ENCODE results near the gene ITCH. TPM values are rescaled to one million over a fixed set of nuclear protein-coding genes. Genes with fewer than 3 reads are reported as not detected.
"Not testable (repeated sequence)": the region's sequence is repeated elsewhere in the genome, so short reads cannot be mapped to it uniquely, and the experiment has no call there.

The ITCH gene
- total RNA-seq, 1 donor from 2014 or later, result 96.9 TPM

DNA sequence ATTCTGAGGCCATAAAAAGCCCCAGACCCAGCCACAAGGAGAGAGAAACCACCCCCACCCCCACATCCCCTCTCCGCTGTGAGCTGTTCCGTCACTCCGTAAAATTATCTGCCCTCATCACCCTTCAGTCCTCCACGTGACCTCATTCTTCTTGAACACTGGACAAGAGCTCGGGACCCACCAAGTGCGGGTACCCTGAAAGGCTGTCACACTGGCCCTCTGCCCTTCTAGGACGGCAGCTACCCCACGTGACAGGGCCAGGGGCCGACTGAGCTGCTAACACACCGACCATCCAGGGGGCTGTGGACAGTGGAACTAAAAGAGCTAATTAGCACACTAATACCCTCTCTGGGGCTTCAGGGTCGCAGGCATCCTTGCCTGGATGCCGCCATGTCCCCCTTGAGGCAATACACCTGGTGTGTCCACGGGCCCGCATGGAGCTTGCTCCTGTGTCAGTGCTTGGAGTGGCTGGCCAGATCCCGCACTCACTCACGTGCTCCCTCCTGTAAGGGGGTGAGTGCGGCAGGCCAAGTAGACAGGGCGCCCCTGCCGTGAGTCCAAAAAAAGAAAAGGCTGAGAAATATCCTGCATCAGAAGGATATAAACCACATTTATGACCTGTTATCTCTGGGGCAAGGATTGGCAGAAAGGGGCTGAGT is 30.7 kb upstream of the ITCH start:
- Mint-ChIP-seq H3K27me3 (ENCODE audit: low read depth) (no peaks in the 10 kb centered on the region), H3K36me3 (ENCODE audit: low read depth) (no peaks in the 10 kb centered on the region), H3K27ac (ENCODE audit: unreplicated experiment) (no peak overlapping the region), H3K9me3 (ENCODE audit: low read depth) (no peaks in the 10 kb centered on the region), H3K4me1 (ENCODE audit: low read depth) (no peaks in the 10 kb centered on the region), H3K4me3 (ENCODE audit: unreplicated experiment) (no peak overlapping the region)
- TF ChIP-seq, protein P1, sequence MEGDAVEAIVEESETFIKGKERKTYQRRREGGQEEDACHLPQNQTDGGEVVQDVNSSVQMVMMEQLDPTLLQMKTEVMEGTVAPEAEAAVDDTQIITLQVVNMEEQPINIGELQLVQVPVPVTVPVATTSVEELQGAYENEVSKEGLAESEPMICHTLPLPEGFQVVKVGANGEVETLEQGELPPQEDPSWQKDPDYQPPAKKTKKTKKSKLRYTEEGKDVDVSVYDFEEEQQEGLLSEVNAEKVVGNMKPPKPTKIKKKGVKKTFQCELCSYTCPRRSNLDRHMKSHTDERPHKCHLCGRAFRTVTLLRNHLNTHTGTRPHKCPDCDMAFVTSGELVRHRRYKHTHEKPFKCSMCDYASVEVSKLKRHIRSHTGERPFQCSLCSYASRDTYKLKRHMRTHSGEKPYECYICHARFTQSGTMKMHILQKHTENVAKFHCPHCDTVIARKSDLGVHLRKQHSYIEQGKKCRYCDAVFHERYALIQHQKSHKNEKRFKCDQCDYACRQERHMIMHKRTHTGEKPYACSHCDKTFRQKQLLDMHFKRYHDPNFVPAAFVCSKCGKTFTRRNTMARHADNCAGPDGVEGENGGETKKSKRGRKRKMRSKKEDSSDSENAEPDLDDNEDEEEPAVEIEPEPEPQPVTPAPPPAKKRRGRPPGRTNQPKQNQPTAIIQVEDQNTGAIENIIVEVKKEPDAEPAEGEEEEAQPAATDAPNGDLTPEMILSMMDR (IDR thresholded peaks at IDR 0.05), result no peak
- DNase-seq (ENCODE audit: low spot score), result no peak

DNA sequence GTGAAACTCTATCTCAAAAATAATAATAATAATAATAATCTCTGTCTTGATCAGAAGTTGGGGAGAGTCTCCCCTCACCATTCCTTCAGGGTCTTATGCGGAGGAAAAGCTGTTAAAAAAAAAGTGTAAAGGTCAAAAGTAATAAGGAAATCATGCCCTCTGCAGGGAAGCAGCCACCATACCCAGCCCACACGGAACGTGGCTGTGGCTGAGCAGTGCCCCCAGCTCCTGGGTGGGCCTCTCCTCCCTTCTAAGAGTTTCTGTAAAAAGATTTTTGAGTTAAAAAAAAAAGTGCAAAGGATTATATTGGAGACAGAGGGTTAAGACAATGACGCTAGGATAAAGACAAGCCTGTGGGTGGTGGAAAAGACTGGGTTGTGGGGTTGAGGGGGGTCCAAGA is 29.3 kb upstream of the ITCH start:
- no peak for DNase-seq (ENCODE audit: low spot score)
- Mint-ChIP-seq H3K36me3 (ENCODE audit: low read depth) (no peaks in the 10 kb centered on the region), H3K9me3 (ENCODE audit: low read depth) (no peaks in the 10 kb centered on the region), H3K27me3 (ENCODE audit: low read depth) (no peaks in the 10 kb centered on the region), H3K4me1 (ENCODE audit: low read depth) (no peaks in the 10 kb centered on the region), H3K4me3 (ENCODE audit: unreplicated experiment) (no peak overlapping the region), H3K27ac (ENCODE audit: unreplicated experiment) (no peak overlapping the region)
- TF ChIP-seq, protein P1 (IDR thresholded peaks at IDR 0.05), result no peak

DNA sequence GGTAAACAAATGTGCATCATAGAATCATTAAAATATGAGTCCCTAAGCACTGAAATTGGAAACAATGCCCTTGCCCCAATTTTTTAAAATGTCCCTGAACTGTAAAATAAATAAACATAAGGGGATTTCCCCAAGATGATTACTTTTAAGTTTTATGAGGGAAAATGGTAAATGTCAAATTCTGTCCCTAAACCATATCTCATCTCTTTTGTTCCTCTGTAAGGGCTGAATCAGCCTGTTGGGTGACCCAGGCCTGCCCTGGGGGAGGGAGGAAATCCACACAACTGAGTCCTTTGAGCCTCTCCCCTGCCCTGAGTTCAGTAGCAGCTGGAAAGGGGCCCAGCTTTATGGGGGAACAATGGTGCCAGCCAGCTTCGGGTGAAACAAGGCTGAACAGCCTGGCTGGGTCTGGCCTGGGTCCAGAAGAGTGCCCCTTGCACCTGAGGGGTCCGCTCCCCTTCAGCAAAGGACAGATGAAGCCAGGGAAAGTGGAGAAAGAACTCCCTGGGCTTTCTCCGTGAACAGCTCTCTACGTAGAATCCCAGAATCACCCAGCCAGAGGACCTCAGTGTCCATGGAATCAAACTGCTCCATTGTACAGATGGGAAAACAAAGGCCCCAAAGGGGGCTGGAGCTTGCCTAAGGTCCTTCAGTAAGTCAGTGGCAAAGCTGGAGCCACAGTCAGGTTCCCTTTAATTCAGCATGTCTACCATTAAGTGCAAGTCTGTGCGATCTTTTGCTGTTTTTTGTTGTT is 28.2 kb upstream of the ITCH start:
- no peaks in the 10 kb centered on the region for H3K27me3 Mint-ChIP-seq (ENCODE audit: low read depth)
- no peaks in the 10 kb centered on the region for H3K9me3 Mint-ChIP-seq (ENCODE audit: low read depth)
- TF ChIP-seq, protein P1 (IDR thresholded peaks at IDR 0.05), result no peak
- no peak overlapping the region for H3K27ac Mint-ChIP-seq (ENCODE audit: unreplicated experiment)
- H3K36me3 Mint-ChIP-seq (ENCODE audit: low read depth), result no peaks in the 10 kb centered on the region
- no peaks in the 10 kb centered on the region for H3K4me1 Mint-ChIP-seq (ENCODE audit: low read depth)
- DNase-seq (ENCODE audit: low spot score), result no peak
- H3K4me3 Mint-ChIP-seq (ENCODE audit: unreplicated experiment), result no peak overlapping the region

DNA sequence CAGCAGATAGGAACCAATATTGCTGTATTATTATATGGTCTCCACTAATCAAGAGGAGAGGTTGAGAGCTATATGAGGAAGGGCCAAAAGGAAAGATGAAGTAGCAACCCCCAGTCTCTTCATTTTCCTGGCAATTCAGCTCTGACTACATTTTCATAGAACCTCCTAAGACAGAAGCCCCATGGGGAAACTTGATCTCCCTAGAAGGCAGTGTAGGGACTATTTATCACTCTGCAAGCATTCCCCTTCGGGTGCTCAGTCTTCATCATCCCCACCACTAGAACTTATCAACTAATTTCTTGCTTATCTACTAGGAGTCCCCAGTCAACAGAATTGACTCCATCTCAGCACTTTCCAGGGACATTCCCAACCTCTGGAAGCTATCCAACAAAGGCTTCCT is 25.5 kb upstream of the ITCH start:
- Mint-ChIP-seq H3K27me3 (ENCODE audit: low read depth) (no peaks in the 10 kb centered on the region), H3K27ac (ENCODE audit: unreplicated experiment) (no peak overlapping the region), H3K4me1 (ENCODE audit: low read depth) (no peaks in the 10 kb centered on the region), H3K36me3 (ENCODE audit: low read depth) (no peaks in the 10 kb centered on the region), H3K4me3 (ENCODE audit: unreplicated experiment) (no peak overlapping the region), H3K9me3 (ENCODE audit: low read depth) (no peaks in the 10 kb centered on the region)
- DNase-seq (ENCODE audit: low spot score), result no peak
- TF ChIP-seq, protein P1 (IDR thresholded peaks at IDR 0.05), result no peak

DNA sequence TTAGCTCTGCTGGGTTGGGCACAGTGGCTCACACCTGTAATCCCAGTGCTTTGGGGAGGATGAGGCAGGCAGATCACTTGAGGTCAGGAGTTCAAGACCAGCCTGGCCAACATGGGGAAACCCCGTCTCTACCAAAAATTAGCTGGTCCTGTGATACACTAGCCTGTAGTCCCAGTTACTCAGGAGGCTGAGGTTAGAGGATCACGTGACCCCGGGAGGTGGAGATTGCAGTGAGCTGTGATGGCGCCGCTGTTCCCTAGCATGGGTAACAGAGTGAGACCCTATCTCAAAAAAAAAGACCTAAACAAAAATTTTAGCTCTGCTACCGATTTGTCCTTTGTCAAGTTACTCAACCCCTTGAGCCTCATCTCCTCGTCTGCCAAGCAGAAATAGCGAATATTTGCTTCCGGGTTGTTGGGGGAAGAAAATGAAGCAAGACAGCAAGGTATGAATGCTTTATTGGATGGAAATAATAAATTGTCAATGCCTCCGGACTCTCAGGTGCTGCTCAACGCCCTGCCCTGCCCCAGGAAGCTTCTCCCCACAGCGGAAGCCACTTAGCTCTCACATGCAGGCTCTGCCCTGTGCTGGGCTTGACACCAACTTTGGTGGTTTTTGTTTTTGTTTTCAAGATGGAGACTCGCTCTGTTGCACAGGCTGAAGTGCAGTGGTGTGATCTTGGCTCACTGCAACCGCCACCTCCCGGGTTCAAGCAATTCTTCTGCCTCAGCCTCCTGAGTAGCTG is 24.9 kb upstream of the ITCH start:
- Mint-ChIP-seq H3K4me3 (ENCODE audit: unreplicated experiment) (no peak overlapping the region), H3K27ac (ENCODE audit: unreplicated experiment) (no peak overlapping the region), H3K27me3 (ENCODE audit: low read depth) (no peaks in the 10 kb centered on the region), H3K4me1 (ENCODE audit: low read depth) (no peaks in the 10 kb centered on the region), H3K9me3 (ENCODE audit: low read depth) (no peaks in the 10 kb centered on the region), H3K36me3 (ENCODE audit: low read depth) (no peaks in the 10 kb centered on the region)
- no peak for DNase-seq (ENCODE audit: low spot score)
- TF ChIP-seq, protein P1 (IDR thresholded peaks at IDR 0.05), result no peak

DNA sequence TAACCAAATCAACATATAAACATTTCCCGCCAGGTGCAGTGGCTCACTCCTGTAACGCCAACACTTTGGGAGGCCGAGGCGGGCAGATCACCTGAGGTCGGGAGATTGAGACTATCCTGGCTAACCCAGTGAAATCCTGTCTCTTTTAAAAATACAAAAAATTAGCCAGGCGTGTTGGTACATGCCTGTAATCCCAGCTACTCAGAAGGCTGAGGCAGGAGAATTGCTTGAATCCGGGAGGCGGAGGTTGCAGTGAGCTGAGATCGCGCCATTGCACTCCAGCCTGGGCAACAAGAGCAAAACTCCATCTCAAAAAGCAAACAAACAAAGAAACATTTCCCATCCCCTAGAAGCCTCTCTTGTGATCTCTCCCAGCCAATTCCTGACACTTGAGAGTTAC is 22.3 kb upstream of the ITCH start:
- H3K27ac Mint-ChIP-seq (ENCODE audit: unreplicated experiment); H3K9me3 Mint-ChIP-seq (ENCODE audit: low read depth); H3K36me3 Mint-ChIP-seq (ENCODE audit: low read depth); DNase-seq (ENCODE audit: low spot score); H3K27me3 Mint-ChIP-seq (ENCODE audit: low read depth); H3K4me3 Mint-ChIP-seq (ENCODE audit: unreplicated experiment); H3K4me1 Mint-ChIP-seq (ENCODE audit: low read depth): not testable (repeated sequence)

DNA sequence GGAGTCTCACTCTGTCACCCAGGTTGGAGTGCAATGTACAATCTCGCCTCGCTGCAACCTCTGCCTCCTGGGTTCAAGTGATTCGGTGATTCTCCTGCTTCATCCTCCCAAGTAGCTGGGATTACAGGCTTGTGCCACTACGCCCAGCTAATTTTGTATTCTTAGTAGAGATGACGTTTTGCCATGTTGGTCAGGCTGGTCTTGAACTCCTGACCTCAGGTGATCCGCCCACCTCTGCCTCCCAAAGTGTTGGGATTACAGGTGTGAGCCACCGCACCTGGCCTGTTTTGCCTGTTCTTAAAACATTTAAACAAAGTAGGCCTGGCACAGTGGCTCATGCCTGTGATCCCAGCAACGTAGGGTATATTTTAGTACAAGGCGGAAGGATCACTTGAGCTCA is 21.9 kb upstream of the ITCH start:
- H3K4me3 Mint-ChIP-seq (ENCODE audit: unreplicated experiment); DNase-seq (ENCODE audit: low spot score); H3K36me3 Mint-ChIP-seq (ENCODE audit: low read depth); H3K27me3 Mint-ChIP-seq (ENCODE audit: low read depth); H3K9me3 Mint-ChIP-seq (ENCODE audit: low read depth); H3K4me1 Mint-ChIP-seq (ENCODE audit: low read depth); H3K27ac Mint-ChIP-seq (ENCODE audit: unreplicated experiment): not testable (repeated sequence)

All from chondrocyte (in vitro differentiated cells).